Ammon's horn (tissue), 1 donor: ENCODE results near the gene ANXA6.

Experiments used
- DNase-seq: peaks from one replicate; pipeline ENCODE4 v3.0.0-alpha.2; 2016; ENCODE audit warnings: low spot score

Gene ANXA6

GRCh38 chr5:151064916-151065499, 92.6 kb downstream of the ANXA6 start:
- DNase-seq: no peak

DNA sequence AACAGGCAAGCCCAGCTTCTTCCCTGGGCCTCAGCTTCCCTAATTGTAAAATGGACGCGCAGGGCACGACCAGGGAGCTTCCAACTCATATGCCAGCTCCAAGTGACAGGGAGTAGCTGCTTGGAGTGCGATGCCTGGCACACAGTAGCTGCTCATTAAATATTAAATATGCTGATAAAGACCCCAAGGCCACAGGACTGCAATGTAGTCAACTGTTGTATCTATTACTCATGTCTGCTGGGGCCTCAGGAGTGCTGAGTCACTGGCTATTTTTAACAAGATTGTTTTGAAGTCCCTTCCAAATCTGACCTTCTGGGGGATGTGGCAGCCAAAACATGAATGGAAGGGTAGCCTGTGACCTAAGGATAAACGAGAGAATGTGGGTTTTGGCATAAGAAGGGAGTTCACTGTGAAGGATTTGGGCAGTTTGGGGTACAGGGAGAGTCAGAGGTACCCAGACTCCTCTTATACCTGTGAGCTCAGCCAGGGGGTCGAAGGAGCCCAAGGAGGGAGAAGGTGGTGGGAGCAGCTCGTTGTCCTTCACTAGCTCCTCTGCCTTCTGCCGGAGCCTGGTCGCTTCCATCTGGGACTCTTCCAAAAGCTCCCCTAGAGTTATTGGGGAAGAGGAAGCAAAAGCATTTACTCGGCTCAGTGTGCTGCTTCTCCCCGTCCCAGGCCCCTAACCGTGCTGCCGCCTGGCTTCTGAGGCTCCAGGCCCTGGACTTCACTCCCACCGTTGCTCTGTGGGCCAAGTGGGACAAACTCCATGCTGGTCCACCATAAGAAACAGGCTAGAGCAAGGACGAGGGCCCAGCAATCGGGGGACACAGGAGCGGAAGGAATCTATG, 94.2 kb downstream of the ANXA6 start:
- DNase-seq: no peak

- DNase-seq: no peak
Observed at GRCh38 chr5:151062405-151063141, 95.0 kb downstream of the ANXA6 start.

GRCh38 chr5:151060742-151061141, 96.8 kb downstream of the ANXA6 start:
- no peak for DNase-seq

DNA sequence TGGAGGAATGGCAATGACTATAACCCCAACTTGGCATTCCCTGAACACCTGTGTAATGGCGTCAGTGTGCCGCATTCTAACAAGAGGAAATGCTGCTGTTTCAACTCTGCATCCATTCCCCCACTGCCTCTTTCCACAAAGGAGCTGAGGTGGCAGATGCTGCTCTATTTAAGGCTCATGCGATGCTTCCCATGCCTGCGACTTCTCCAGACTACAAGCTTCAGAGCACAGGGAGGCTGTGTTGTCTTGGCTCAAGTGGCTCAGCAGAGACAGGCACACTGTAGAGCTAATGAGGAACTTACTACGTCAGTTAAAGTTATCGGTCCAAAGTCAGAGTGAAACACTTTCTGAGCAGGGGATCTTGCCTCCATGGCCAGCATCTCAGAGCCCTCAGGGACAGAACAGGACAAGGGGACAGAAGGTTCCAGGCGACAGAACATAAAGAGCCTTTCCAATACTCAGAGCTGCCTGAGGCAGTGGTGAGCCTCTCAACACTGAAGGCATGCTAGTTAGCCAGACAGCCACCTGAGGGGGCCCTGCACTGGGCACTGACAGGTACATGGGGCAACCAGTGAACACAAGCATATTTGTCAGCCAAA, 98.6 kb downstream of the ANXA6 start:
- peak; percentile 57 for DNase-seq

GRCh38 chr5:151058301-151058700, 99.3 kb downstream of the ANXA6 start:
- no peak for DNase-seq

DNA sequence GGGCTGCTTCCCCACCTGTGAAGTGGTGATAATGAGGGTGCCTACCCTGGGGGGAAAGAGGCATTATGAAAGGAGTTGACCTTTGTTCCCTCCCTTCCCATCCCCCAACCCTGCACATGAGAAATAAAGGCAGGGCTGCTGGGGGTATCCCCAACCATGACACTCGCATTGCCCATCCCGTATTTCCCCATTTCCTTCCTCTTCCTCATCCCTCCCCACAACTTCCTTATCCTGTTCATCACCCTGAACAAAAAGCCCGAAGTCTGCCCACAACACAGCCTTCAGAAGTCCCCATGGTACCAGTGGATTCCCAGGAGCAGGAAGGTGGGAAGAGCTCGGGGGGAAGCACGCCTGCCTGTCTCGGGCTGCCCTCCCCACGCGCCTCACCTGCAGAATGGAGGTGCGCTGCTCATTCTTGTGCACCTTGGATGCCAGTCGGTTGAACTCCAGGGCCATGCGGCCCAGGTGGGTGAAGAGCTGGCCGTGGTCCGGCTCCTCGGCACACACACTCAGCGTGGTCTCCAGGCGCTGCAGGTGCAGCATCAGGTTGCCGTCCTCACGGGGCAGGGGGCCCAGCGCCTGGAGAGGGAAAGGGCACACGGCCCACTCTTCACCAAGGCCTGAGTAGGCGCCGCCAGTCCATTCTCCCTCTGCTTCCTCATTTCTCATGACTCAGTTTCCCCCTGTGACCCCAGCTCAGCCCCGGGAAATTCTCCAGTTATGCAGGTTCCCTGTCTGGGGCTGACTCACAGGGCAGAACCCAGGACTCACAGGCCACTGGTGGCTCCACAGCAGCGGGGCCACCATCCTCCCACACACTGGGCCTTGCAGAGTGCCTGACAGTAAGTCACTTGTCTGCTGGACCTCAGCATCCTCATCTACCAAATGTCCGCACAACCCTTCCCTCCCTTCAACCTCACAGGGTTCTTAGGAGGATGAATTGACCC, 100.9 kb downstream of the ANXA6 start:
- no peak for DNase-seq

DNA sequence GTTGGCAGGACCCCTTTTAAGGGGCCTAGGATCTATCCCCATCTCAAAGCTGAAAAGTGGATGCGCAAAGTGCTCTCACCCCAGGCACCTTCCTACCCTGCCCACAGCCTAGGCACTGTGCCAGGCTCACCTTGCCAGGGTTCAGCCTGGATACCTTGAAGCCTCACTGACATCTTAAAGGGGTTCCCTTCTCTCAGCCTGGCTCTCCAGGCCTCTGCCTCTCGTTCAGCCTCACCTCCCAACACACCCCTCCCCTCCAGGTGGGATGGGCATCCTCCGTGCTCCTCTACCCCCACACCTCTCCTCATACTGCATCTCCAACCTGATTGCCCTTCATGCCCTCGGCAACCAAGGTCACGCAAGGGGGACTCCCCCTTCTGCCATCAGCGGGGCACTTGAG, 102.2 kb downstream of the ANXA6 start:
- DNase-seq: no peak

- no peak for DNase-seq
Observed at GRCh38 chr5:151054709-151055108, 102.9 kb downstream of the ANXA6 start.

DNA sequence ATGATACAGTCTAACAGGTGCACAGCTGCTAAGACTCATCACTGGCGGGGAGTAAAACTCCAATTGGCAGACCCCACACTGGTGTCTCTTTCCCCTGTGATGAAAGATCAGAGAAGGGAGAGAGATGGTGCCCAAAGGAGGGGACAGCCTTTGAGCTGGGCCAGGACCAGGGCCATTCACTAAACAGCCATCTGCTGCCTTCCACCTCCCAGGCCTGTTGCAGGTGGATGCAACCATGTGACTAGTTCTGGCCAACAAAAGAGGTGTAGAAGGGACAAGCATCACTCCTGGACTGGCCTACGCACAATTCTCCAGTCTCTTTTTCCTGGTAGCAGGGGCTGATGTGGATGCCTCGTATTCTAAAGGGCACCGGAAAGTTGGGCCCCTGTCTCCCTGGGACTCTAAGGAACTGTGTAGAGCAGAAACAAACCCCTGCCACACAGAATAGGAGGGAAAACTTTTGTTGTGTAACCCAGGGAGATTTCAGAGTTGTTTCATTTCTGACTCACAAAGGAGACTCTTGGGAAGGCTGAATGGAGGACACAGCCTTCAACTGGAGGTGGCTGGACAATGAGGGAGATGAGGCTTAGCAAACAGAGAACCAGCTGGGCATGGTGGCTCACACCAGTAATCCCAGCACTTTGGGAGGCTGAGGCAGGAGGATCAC, 103.7 kb downstream of the ANXA6 start:
- DNase-seq: no peak

DNA sequence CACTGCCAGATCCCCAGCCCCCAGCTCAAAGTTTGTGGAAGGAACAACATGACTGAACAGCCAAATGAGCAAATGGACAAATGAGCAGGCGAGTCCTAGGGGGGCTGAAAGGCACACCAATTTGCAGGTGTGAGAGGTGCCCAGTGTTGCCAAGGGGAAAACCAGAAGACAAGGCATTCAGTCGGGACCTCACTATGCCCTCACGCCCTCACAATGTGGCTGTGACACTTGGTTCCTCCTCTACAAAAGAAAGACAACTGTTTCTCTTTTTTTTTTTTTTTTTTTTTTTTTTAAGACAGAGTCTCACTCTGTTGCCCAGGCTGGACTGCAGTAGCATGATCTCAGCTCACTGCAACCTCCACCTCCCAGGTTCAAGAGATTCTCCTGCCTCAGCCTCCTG, 104.7 kb downstream of the ANXA6 start:
- DNase-seq: no peak

GRCh38 chr5:151051931-151052608, 105.5 kb downstream of the ANXA6 start:
- no peak for DNase-seq

DNA sequence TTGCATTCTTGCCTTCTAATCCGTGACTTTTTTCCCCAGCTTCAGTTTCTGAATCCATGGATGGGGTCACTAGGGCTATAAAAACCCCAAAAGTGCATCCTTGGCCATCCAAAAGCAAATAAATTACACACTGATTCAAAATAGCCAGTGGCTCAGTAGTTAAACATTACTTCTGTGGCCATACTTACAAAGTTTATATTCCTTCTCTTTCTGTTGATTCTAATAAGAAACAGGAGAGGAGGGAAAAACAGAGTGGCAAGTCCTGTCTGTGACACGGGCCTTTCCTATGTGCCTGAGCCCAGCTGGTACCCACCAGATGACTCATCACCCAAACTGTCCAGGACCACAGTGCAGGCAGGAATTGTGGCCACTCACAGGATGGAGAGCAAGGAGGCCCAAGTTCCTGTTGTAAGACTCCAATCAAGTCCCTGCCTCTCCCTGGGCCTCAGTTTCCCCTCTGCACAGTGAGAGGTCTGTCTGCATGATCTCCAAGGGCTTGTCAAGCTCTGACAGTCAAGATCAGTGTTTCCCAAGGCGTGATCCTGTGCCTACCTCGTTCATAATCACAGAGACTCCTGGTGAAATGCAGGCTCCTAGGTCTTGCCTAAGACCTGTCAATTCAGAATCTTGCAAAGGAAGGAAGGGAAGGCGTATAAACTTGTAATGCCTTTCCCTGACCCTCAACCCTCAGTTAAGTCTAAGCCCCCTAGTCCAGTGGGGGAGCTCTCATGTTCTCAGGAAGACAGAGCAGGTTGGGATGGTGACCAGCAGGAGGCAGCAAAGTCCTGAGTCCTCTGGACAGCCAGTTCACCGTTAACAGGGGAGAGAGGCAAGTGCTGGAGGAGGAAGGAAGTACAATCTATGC, 106.3 kb downstream of the ANXA6 start:
- DNase-seq: peak; percentile 84
